H9 (cell line): ENCODE measurements around the gene KHSRP. TPM values are rescaled to one million over a fixed set of nuclear protein-coding genes. Genes with fewer than 3 reads are reported as not detected.

Experiments
- DNase-seq: peaks from one replicate; pipeline ENCODE4 v3.0.0-alpha.2; 2017
- H2AFZ ChIP-seq: one replicate; pipeline ENCODE4 v1.6.1; 2013; ENCODE audit warnings: mild to moderate bottlenecking, low read length, control low read depth, moderate library complexity
- H2AK5ac ChIP-seq: 2 replicates; pipeline ENCODE4 v1.6.1; 2013; ENCODE audit warnings: low read length, control low read depth, mixed read lengths; ENCODE audit not compliant: insufficient read length
- H2BK120ac ChIP-seq: one replicate; pipeline ENCODE4 v1.6.1; 2013; ENCODE audit warnings: low read depth, mild to moderate bottlenecking, low read length, control low read depth, inconsistent platforms; ENCODE audit not compliant: poor library complexity, severe bottlenecking
- H2BK12ac ChIP-seq: 2 replicates; pipeline ENCODE4 v1.6.1; 2013; ENCODE audit warnings: low read length, control low read depth, mixed read lengths, low read depth; ENCODE audit not compliant: insufficient read length
- H2BK15ac ChIP-seq: 2 replicates; pipeline ENCODE4 v1.6.1; 2013; ENCODE audit warnings: low read depth, low read length, control low read depth
- H2BK20ac ChIP-seq: one replicate; pipeline ENCODE4 v1.6.1; 2013; ENCODE audit warnings: low read depth, mild to moderate bottlenecking, low read length, control low read depth, inconsistent platforms; ENCODE audit not compliant: poor library complexity, severe bottlenecking
- H2BK5ac ChIP-seq: 2 replicates; pipeline ENCODE4 v1.6.1; 2013; ENCODE audit warnings: low read length, control low read depth, mixed read lengths; ENCODE audit not compliant: insufficient read length
- H3K14ac ChIP-seq: 2 replicates; pipeline ENCODE4 v1.6.1; 2013; ENCODE audit warnings: low read length, control low read depth; ENCODE audit not compliant: insufficient read depth
- H3K18ac ChIP-seq: 2 replicates; pipeline ENCODE4 v1.6.1; 2013; ENCODE audit warnings: low read depth, mild to moderate bottlenecking, mixed read lengths, low read length, control low read depth; ENCODE audit not compliant: insufficient read length
- H3K23ac ChIP-seq: 2 replicates; pipeline ENCODE4 v1.6.1; 2013; ENCODE audit warnings: low read length, control low read depth, mixed read lengths, low read depth; ENCODE audit not compliant: insufficient read length
- H3K23me2 ChIP-seq: 2 replicates; pipeline ENCODE4 v1.6.1; 2013; ENCODE audit warnings: low read depth, mild to moderate bottlenecking, mixed read lengths, low read length, control low read depth; ENCODE audit not compliant: insufficient read length, poor library complexity, severe bottlenecking
- H3K27ac ChIP-seq: 2 replicates; pipeline ENCODE4 v1.5.1; 2013; ENCODE audit warnings: low read length, control low read depth, mixed read lengths, low read depth; ENCODE audit not compliant: insufficient read length
- H3K27me3 ChIP-seq: 2 replicates; pipeline ENCODE4 v1.6.1; 2013; ENCODE audit warnings: low read length, control low read depth, inconsistent platforms; ENCODE audit not compliant: insufficient read depth
- H3K4ac ChIP-seq: 2 replicates; pipeline ENCODE4 v1.6.1; 2013; ENCODE audit warnings: low read depth, mild to moderate bottlenecking, control low read depth, inconsistent platforms, low read length, moderate library complexity
- H3K4me1 ChIP-seq: 2 replicates; pipeline ENCODE4 v1.6.1; 2013; ENCODE audit warnings: low read length, control low read depth, inconsistent platforms; ENCODE audit not compliant: insufficient read depth
- H3K4me2 ChIP-seq: 2 replicates; pipeline ENCODE4 v1.6.1; 2013; ENCODE audit warnings: low read length, control low read depth, mixed read lengths; ENCODE audit not compliant: insufficient read length, insufficient read depth
- H3K56ac ChIP-seq: 2 replicates; pipeline ENCODE4 v1.6.1; 2013; ENCODE audit warnings: low read depth, mild to moderate bottlenecking, mixed read lengths, low read length, control low read depth; ENCODE audit not compliant: insufficient read length
- H3K79me1 ChIP-seq: 2 replicates; pipeline ENCODE4 v1.6.1; 2013; ENCODE audit warnings: low read depth, mild to moderate bottlenecking, moderate library complexity, low read length, control low read depth, inconsistent platforms; ENCODE audit not compliant: insufficient read depth, poor library complexity, severe bottlenecking
- H3K79me2 ChIP-seq: 2 replicates; pipeline ENCODE4 v1.6.1; 2013; ENCODE audit warnings: low read length, control low read depth, inconsistent platforms; ENCODE audit not compliant: insufficient read depth
- H3K9ac ChIP-seq: 2 replicates; pipeline ENCODE4 v1.6.1; 2013; ENCODE audit warnings: low read length, control low read depth, mixed read lengths; ENCODE audit not compliant: insufficient read length; ENCODE audit errors: extremely low read depth
- H3K9me3 ChIP-seq: one replicate; pipeline ENCODE4 v1.6.1; 2013; ENCODE audit warnings: low read depth, low read length, inconsistent platforms; ENCODE audit not compliant: control insufficient read depth
- H3T11ph ChIP-seq: one replicate; pipeline ENCODE4 v1.6.1; 2013; ENCODE audit warnings: mild to moderate bottlenecking, low read length, control low read depth, inconsistent platforms
- H4K20me1 ChIP-seq: one replicate; pipeline ENCODE4 v1.6.1; 2013; ENCODE audit not compliant: control insufficient read depth, insufficient read length, insufficient read depth
- H4K5ac ChIP-seq: 2 replicates; pipeline ENCODE4 v1.6.1; 2013; ENCODE audit warnings: low read depth, mild to moderate bottlenecking, mixed read lengths, low read length, control low read depth; ENCODE audit not compliant: insufficient read length
- H4K8ac ChIP-seq: replicated peaks from 2 replicates; pipeline ENCODE4 v1.6.1; 2013; ENCODE audit warnings: low read length, control low read depth, mixed read lengths, low read depth; ENCODE audit not compliant: insufficient read length
- H4K91ac ChIP-seq: 2 replicates; pipeline ENCODE4 v1.6.1; 2013; ENCODE audit warnings: low read depth, mild to moderate bottlenecking, moderate library complexity, mixed read lengths, low read length, control low read depth; ENCODE audit not compliant: insufficient read length
- H3K27ac Mint-ChIP-seq, 3 experiments: 2 replicates in 2 of 3; 3 replicates in 1 of 3; pipeline ENCODE4 v1.8.0; 2020 to 2021; ENCODE audit warnings: mixed read lengths in 3 of 3, mild to moderate bottlenecking in 1 of 3, moderate library complexity in 1 of 3
- H3K27me3 Mint-ChIP-seq: 2 replicates; pipeline ENCODE4 v1.8.0; 2021; ENCODE audit warnings: low read depth, mild to moderate bottlenecking, moderate library complexity, mixed read lengths
- H3K36me3 Mint-ChIP-seq, 3 experiments: 2 replicates in 2 of 3; 3 replicates in 1 of 3; pipeline ENCODE4 v1.8.0; 2020 to 2021; ENCODE audit warnings: low read depth in 3 of 3, mixed read lengths in 3 of 3; ENCODE audit not compliant: insufficient read depth in 1 of 3
- H3K4me1 Mint-ChIP-seq, 2 experiments: 2 replicates each; pipeline ENCODE4 v1.8.0; 2020; ENCODE audit warnings: mixed read lengths in 2 of 2
- H3K4me3 Mint-ChIP-seq, 2 experiments: 2 replicates in 1 of 2; 3 replicates in 1 of 2; pipeline ENCODE4 v1.8.0; 2020 to 2021; ENCODE audit warnings: mild to moderate bottlenecking in 2 of 2, mixed read lengths in 2 of 2, moderate library complexity in 1 of 2
- H3K9me3 Mint-ChIP-seq, 2 experiments: 2 replicates in 1 of 2; 3 replicates in 1 of 2; pipeline ENCODE4 v1.8.0; 2020; ENCODE audit warnings: mild to moderate bottlenecking in 2 of 2, mixed read lengths in 2 of 2, moderate library complexity in 1 of 2
- CTCF ChIP-seq: fragments of 200-600 bp; sonication (generic); conservative IDR thresholded peaks from 3 replicates; pipeline ENCODE4 v1.8.0; 2021; ENCODE audit warnings: antibody characterized with exemption, mild to moderate bottlenecking
- whole genome bisulfite sequencing: extraction: QIAGEN DNeasy Blood & Tissue Kit; methylation state at CpG from one replicate; pipeline ENCODE4 v1.1.7; 2013; ENCODE audit warnings: missing lambda C conversion rate, low lambda C conversion rate, mixed read lengths; ENCODE audit not compliant: insufficient read length; ENCODE audit errors: extremely low coverage; 5-methylcytosine and 5-hydroxymethylcytosine counted together
- total RNA-seq: library from RNA; stranded (reverse); gene quantifications from 2 replicates; pipeline ENCODE4 v1.2.1, GENCODE V29; 2021

KHSRP gene
- total RNA-seq, 1 experiment from 2014 or later = 602 TPM

GRCh38 chr19:6465663-6466062 lies 41.1 kb upstream of the KHSRP start:
- H3K27ac Mint-ChIP-seq = peak overlapping the region in 1 of 3 experiments; percentile 65; a peak in 1 of 7 replicates
- H3K27me3 Mint-ChIP-seq = peaks cover 7% of the 10 kb centered on the region
- Histone ChIP-seq H2AFZ (no peak overlapping the region), H3K23me2 (peaks cover 5% of the 10 kb centered on the region), H3K14ac (no peak overlapping the region), H3K27ac (no peak overlapping the region), H4K20me1 (no peaks in the 10 kb centered on the region), H3K18ac (no peak overlapping the region), H2BK5ac (no peak overlapping the region), H2BK12ac (no peak overlapping the region), H3K23ac (no peak overlapping the region), H3K79me1 (no peaks in the 10 kb centered on the region), H4K8ac (no peak overlapping the region), H2BK120ac (no peak overlapping the region), H3K9me3 (no peaks in the 10 kb centered on the region), H2BK15ac (no peak overlapping the region), H2BK20ac (no peak overlapping the region), H3T11ph (no peak overlapping the region), H3K4me2 (no peak overlapping the region), H3K9ac (no peak overlapping the region), H3K4me1 (no peaks in the 10 kb centered on the region), H2AK5ac (no peak overlapping the region), H4K5ac (no peak overlapping the region), H3K56ac (no peak overlapping the region), H4K91ac (no peak overlapping the region), H3K79me2 (no peaks in the 10 kb centered on the region), H3K27me3 (no peaks in the 10 kb centered on the region), H3K4ac (no peak overlapping the region)
- H3K4me1 Mint-ChIP-seq = peaks cover 12 to 28% of the 10 kb centered on the region in 2 experiments
- H3K9me3 Mint-ChIP-seq = no peaks in the 10 kb centered on the region
- H3K36me3 Mint-ChIP-seq = peaks cover 0 to 31% (median 23%) of the 10 kb centered on the region in 3 experiments; a peak in 5 of 7 replicates
- WGBS = no CpG with 5 or more reads among the region's 8 CpGs
- TF ChIP-seq CTCF = no peak
- DNase-seq = no peak
- H3K4me3 Mint-ChIP-seq = peak overlapping the region; percentile 67 to 83; a peak in 3 of 5 replicates
